GM10248 (cell line): Measurements from ENCODE around the gene GPR152.
"Not testable (repeated sequence)": the region's sequence is repeated elsewhere in the genome, so short reads cannot be mapped to it uniquely, and the experiment has no call there.

Experiments
- CTCF ChIA-PET: fragments of 300-600 bp; sonication (Branson Sonifier 250); formaldehyde crosslinking; extraction: SDS; loops from one replicate; lab custom pipeline; 2021; ENCODE audit warnings: antibody characterized with exemption; lab: Yijun Ruan, JAX
- POLR2A ChIA-PET: fragments of 350-650 bp; sonication (Branson Sonifier 250); formaldehyde crosslinking; extraction: SDS; loops from one replicate; lab custom pipeline; 2020; ENCODE audit warnings: antibody characterized with exemption; lab: Yijun Ruan, JAX
- DNase-seq: peaks from one replicate; pipeline ENCODE4 v3.0.0; 2012; ENCODE audit errors: extremely low spot score
- TF ChIP-seq, protein P1 (sequence below): IDR thresholded peaks from 2 replicates; pipeline ENCODE4 v1.5.1; 2012; ENCODE audit warnings: mild to moderate bottlenecking, low read depth; ENCODE audit errors: extremely low read depth, missing control alignments, control extremely low read depth

Gene GPR152

GRCh38 chr11:67404515-67405195 lies 47.9 kb downstream of the GPR152 start:
- no peak for DNase-seq
- ChIA-PET POLR2A (interaction anchor here (0.5 to 1.5 kb wide), 5 partner anchors 9 to 87 kb away, joined by 3 to 4 read pairs (median 3); no protein-coding TSS in a partner anchor), CTCF (interaction anchor here (1.0 to 42.5 kb wide), 6 partner anchors 9 to 64 kb away, joined by 3 to 1573 read pairs (median 19); partner anchors contain the start of genes CLCF1, POLD4, RAD9A and RPS6KB2)
- TF ChIP-seq, protein P1, sequence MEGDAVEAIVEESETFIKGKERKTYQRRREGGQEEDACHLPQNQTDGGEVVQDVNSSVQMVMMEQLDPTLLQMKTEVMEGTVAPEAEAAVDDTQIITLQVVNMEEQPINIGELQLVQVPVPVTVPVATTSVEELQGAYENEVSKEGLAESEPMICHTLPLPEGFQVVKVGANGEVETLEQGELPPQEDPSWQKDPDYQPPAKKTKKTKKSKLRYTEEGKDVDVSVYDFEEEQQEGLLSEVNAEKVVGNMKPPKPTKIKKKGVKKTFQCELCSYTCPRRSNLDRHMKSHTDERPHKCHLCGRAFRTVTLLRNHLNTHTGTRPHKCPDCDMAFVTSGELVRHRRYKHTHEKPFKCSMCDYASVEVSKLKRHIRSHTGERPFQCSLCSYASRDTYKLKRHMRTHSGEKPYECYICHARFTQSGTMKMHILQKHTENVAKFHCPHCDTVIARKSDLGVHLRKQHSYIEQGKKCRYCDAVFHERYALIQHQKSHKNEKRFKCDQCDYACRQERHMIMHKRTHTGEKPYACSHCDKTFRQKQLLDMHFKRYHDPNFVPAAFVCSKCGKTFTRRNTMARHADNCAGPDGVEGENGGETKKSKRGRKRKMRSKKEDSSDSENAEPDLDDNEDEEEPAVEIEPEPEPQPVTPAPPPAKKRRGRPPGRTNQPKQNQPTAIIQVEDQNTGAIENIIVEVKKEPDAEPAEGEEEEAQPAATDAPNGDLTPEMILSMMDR: no peak

DNA sequence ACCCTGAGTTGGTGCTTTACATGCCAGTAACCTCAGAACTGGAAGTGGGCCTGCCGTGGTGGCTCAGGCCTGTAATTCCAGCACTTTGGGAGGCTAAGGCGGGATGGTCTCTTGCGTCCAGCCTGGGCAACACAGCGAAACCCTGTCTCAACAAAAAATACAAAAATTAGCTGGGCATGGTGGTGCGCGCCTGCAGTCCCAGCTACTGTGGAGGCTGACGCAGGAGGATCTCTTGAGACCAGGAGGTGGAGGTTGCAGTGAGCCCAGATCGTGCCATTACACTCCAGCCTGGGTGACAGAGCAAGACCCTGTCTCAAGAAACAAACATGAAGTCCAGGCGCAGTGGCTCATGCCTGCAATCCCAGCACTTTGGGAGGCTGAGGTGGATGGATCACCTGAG lies 49.4 kb downstream of the GPR152 start:
- DNase-seq, POLR2A ChIA-PET: not testable (repeated sequence)
- CTCF ChIA-PET: interaction anchor here (1.0 to 42.5 kb wide), 7 partner anchors 8 to 86 kb away, joined by 3 to 1573 read pairs (median 22); partner anchors contain the start of genes CLCF1, POLD4 and TMEM134

- CTCF ChIA-PET: interaction anchor here (0.7 to 42.5 kb wide), 27 partner anchors 9 to 213 kb away, joined by 3 to 1573 read pairs (median 6); partner anchors contain the start of genes CLCF1, PITPNM1, POLD4 and PTPRCAP
- not testable (repeated sequence) for DNase-seq
- POLR2A ChIA-PET: interaction anchor here (0.5 to 1.7 kb wide), 10 partner anchors 11 to 410 kb away, joined by 3 to 22 read pairs (median 4); partner anchors contain the start of genes POLD4, PTPRCAP and RAD9A
Observed at GRCh38 chr11:67402192-67402839, 50.2 kb downstream of the GPR152 start.

GRCh38 chr11:67401495-67402191 lies 50.9 kb downstream of the GPR152 start, which contains the start of gene PPP1CA:
Gene PPP1CA, minus strand, starts transcription at chr11:67401858. Its CDS starts 76 bp downstream, at chr11:67401782.
- ChIA-PET CTCF (interaction anchor here (0.7 to 42.5 kb wide), 35 partner anchors 9 to 213 kb away, joined by 3 to 1573 read pairs (median 6); partner anchors contain the start of genes AIP, CDK2AP2, CLCF1 and PITPNM1), POLR2A (interaction anchor here (0.5 to 1.7 kb wide), 13 partner anchors 10 to 546 kb away, joined by 3 to 22 read pairs (median 4); partner anchors contain the start of genes POLD4, PTPRCAP and RAD9A)
- TF ChIP-seq, protein P1: peak; percentile 50
- DNase-seq: peak; percentile 99
